Raji (cell line): Measurements from ENCODE around the gene ATG3.

ENCODE experiments used
- POLR2A ChIP-seq: IDR thresholded peaks from 2 replicates; pipeline ENCODE4 v1.6.1; 2011; ENCODE audit warnings: low read depth, low read length, control low read depth; ENCODE audit not compliant: insufficient read depth

ATG3 gene

DNA sequence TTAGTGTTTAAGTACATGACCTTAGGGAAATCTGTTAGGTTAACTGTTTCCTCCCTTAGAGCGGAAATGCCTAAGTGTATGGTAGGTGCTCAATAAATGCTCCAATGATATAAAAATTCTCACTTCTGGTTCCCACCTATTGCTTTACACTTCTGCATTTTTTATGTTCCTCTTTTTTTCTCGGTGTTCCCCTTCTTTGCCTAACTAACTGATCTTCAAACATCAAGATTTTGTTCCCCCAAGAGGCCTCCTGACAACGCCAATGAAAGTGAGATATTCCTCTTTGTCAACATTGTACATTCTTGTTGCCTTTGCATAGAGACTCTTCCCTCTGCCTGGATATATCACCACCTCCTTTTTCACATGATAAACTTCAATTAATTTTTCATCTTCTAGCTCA, 17.5 kb upstream of the ATG3 start:
- TF ChIP-seq POLR2A: no peak

DNA sequence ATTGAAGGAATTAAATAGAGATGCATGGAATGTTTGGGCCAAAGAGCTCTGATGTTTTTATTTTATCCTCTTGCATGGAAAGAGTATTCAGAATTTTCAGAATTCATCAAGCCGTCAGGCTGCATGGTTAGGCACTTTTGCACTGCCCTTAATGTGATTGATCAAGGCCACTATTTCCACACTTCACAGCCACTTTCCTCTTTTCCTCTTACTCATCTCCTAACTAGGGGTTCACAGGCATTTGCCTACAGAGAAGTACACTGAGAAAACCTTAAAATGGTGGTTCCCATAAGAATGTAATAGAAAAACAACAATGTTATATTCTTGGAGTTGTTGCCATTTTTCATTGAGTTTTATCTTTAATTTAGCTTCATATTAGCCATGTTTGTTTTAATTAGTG, 10.9 kb upstream of the ATG3 start:
- TF ChIP-seq POLR2A: no peak

DNA sequence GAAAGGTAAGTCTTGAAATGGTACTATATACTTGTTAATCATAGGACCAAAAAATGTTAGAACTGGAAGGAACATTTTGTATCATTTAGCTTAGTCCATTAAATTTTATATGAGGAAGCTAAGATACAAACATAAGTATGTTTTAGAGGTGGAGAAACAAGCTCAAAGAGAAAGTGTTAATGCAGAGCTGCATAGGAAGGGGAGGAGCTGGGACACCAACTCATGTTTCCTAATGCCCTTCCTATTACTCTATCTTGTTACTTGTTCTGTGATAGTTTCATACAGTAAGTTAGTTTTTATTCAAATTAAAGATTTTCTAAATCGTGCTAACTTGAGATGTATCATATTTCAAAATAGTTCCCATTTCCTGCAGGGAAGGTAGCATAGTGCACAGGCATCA, 7.5 kb upstream of the ATG3 start:
- TF ChIP-seq POLR2A: no peak

DNA sequence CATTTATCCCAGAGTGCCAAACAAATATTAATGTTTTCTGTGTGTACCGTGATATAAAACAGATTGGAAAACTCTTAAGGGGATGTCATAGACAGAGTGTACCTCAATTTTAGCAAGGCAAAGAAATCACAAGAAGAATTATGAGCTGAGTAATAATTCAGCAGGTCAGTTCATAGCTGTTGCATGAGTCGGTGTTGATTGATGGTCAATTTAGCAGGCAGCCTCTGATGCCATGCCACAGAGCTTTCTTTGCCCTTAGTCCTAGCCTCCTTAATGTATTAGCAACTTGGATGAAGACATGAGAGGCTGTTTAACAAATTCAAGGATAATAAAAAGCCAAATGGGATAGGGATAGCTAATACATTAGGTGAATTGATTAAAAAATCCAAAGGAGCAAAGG, 6.9 kb upstream of the ATG3 start:
- TF ChIP-seq POLR2A: no peak

DNA sequence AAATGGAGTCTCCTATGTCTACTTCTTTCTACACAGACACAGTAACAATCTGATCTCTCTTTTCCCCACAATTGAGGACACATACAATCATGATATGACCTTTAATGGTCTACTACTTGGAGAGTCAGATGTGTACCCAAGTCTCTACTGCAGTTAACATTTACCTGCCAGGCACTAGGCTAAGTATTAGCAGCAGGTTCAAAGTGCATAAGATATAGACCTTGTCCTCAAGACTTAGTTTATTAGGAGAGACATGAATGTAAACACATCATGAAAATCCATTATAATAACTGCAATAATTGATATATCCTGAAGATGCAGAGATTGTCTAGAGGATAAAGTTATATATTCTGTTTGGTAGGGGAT, 3.2 kb upstream of the ATG3 start:
- TF ChIP-seq POLR2A: no peak

DNA sequence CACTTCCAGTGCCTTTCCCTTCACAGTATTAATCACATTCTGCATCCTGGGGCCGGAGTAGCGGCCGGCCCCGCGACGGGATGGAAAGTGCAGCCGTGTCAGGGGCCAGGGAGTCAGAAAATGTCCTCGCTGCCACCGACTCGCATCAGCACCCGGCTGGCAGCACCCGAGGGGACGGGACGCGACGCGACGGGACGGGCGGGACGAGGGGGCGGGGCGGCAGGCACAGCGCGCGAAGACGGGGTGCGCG, 353 bp downstream of the ATG3 start:
- TF ChIP-seq POLR2A: no peak

DNA sequence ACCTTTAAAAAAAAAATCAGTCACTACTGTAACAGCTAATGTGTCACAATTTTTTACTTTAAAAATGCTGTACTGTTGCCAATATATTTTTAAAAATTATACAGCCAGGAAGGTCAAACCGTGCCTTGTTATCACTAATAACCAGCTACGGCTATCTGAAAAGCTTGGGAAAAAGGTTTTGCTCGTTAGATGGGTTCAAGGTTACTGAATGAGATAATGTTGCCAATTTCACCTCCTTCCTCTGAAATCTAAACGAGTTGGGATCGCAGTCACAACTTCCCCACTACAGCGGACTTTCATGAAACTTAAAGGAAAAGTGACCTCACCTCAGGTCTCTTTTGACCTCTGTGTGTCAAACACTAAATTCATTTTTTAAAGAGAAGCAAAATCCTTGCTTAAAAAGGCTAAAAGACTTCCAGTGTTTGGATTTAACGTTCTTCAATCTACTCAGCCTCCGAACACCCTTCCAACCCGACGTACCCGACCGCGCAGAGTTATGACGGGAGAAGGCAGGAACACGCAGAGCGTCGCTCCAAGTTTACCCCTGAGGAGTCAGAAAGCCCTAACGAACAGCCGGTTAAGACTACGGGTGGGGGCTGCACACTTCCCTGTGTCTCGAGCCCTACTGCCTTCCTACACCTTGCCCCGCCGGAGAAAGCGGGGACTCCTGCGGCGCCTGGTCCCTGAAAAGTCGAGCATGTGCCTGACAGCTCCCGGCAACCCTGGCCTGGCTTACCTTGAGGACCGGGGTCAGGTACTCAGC, 860 bp downstream of the ATG3 start:
- TF ChIP-seq POLR2A: no peak

DNA sequence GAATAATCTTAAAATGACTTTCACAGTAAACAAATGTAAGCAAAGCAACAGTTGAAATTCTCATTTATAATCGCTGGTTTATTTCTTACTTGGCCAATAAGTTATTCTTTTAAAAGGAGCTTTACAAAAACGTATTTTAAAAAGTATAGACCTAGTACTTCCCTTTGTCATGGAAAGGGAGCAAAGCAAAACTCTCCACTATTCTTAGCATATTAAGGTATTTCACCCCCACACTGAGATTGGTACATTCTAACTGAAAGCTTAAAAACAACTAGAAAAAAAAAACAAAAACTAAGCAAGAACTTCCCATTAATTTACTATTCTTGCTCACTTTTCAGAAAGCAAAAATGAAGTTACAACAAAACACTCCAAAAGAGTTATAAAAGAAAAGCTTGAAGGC, 1.5 kb downstream of the ATG3 start:
- TF ChIP-seq POLR2A: no peak

DNA sequence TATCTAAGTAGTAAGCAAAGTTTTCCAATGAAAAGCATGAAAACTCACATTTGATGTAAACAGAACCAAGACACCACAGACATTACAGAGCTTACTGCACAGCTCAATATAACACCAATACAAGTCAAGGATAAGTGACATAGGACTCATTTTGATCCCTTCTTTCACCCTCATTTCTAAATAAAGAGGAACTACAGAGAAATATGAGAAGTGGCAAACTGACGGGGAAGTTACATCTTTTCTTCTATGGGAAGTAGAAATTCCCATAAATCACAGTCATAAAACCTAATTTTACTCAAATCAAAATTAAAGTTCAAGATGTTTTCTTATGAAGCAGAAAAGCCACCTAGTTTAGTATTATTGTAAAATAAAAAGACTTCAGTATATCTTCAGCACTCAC, 3.8 kb downstream of the ATG3 start:
- TF ChIP-seq POLR2A: no peak

DNA sequence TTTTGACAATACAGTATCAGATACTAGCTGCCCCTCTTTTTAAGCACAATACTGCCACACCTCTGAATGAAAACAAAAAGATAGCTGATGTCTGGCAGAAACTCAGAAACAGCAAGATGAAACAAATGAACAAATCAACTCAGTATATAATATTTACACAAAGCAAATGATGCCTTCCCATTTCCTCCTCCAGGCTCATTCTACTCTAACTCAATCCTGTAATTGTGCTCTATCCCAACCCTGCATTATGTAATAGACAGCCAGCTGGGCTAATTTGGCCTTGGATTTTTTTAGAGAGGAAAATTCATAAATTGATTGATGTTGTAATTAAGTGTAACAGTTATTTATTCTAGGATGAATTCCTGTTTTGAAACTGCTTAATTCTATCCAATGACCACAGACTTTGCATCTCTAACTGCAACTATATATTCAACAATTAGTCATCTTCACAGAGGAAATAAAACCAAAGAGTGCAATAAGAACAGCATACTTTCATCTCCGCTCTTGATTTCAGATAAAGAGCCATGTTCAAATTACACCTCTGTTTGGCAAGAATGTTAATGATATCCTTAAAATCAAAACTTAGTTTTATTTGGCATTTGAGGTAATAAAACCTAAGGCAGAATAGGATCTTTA, 6.1 kb downstream of the ATG3 start:
- TF ChIP-seq POLR2A: no peak

DNA sequence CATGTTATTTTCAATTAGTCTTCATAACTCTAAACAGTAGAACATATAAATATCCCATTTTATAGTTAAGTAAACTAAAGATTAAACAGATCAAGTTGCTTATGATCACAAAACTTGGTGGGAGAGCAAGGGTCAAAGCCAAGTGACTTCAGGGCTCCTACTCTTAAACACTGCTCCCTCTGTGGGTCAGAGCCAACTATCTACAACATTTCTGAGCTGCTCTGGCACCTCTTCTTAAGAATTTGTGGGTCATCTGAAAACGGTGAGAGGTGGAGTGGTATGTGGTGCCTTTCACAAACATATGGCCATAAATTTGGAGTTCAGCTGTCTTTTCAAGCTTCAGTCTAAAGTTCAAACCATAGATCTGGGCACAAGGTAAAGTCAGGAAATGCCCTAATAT, 10.9 kb downstream of the ATG3 start:
- no peak for TF ChIP-seq POLR2A

DNA sequence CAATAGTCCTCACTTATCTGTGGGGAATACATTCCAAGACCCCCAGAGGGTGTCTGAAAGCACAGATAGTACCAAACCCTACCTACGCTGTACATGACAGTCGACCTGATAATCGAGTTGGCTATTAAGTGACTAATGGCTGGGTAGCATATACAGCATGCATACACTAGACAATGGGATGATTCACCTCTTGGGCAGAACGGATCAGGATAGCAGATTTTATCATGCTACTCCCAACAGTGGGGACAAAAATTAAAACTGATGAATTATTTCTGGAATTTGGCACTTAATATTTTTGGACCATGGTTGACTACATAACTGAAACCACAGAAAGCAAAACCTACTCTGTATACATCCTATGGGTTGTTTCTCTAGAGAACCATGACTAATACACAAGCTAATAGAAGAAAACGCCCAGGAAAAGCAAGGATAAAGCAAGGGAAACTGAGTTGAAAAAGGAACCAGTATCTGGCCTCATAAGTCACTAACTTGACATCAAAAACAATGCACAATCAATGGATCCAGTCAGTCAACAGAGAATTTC, 15.5 kb downstream of the ATG3 start:
- no peak for TF ChIP-seq POLR2A

DNA sequence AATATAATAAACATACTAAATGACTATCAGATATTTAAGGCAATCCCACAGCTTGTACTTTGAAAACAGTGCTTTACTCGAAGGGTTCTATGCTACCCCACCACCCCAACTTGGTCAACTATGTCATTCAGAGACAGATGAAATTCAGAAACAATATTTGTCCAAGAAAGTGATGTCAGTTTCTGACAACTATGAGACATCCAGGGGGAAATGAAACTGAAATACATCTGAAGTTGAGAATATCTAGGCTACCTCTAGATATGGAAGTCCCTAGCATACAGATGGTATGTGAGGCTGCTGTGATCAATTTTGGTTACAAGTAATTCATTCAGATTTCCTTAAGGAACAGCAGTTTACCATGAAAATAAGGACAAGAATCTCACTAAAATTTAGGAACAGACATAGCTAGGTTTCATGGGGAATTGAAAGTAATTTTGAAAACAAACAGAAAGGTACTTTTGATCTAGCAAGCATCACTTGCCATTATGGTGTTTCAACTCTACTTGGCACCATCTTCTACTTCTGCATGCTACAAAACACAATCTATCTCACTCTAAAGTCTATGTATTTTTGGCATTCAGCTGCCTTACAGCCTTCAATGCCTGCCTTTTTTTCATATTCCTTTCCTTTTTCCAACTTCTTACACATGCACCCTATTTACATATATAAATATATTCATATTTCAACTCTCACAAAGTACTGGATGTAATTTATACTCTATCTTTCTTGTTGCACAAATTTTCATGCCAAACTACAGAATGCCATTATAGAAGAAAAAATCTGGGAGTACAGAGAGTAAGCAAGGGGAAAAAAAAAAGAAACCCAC, 21.7 kb downstream of the ATG3 start:
- no peak for TF ChIP-seq POLR2A

DNA sequence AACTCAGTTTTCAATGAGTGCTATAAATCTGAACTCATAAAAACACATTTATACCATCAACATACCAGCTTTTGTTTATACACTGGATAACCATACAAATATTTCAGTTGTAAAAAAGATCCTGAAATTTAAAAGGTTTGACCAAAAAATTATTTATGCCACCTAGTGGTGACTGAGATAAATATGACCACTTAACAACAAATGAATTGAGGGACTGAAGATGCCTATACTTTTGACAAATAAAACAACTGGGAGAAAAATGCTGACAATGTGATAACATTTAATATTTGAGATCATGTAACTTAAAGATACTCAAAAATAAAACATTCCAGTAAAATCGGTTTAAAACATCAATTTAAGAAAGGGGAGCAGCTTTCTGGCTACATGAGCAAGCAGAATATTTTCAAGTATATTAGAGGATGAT, 30.4 kb downstream of the ATG3 start:
- TF ChIP-seq POLR2A: no peak

DNA sequence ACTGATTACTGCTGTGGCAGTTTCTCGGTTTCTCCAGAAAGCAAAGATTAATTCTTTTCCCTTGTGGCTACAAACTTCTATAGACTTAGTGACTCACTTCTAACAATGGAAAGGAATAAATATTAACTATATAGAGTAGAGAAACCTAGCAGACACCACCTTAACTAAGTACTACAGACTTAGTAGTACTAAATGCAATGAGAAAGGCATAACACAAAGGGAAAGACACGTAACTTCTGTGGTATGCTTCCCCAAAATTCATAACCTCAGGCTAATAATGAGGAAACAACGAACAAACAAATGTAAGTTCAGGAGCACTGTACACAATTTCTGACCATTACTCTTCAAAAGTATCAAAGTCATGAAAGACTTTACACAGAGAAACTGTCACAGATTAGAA, 31.2 kb downstream of the ATG3 start:
- no peak for TF ChIP-seq POLR2A

DNA sequence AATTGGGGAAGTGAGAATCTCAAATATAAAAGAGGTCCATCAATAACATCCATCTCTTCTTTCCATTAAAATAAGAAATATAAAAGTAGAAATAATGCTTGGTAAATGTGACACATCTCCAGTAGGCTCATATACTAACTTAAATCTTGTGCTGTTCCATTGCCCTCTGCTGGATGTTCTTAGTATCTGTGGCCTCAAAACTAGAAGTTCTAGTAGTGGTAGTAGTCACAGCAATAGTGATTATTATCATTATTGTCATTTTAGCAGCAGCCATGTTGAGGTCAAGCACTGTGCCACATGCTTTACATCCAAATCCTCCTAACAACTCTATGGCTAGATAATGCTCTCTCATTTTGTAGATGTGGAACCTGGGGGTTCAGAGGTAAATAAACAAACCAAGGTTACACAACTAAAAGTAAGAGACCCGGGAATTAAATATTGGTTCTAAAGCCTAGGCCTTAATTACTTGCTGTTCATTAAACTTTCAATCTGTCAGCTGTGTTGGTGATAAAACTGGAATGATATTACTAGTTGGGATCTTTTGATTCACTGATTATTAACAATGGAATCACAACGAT, 42.2 kb downstream of the ATG3 start:
- TF ChIP-seq POLR2A: no peak

DNA sequence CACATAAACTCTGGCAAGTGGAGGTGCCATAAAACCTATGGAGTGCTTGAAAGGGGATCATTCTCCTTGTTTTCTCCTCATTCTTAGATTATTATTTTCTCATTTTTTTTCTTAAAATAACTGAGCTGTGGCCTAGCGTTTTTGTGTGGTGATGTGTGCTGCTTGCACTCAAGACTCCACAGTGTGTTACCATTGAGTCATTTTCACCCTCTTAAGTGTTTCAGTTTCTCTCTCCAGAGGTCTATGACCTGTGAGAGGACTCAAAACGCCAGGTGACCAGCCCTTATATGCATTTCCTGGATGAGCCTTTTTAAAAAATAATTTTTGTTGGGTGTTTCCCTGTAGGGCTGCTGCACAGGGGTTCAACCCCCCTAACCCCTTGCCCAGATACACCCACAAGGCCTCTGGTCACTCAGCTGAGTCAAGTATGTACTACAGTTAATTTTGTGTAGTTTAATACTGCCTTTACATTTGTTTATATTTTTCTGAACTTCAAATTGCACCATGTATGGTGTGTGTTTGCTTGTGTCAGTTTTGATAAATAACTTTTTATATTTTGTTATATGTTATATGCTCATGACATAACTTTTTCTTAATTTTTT, 47.1 kb downstream of the ATG3 start:
- no peak for TF ChIP-seq POLR2A
